Hematopoietic multipotent progenitor cell treated with erythropoietin and hydrocortisone succinate and interleukin-3 and kit ligand, for 17 days (in vitro differentiated cells): ENCODE results near the gene FCHSD2.
"Not testable (repeated sequence)": the region's sequence is repeated elsewhere in the genome, so short reads cannot be mapped to it uniquely, and the experiment has no call there.

ENCODE experiments used
- DNase-seq: peaks from one replicate; pipeline ENCODE4 v3.0.0-alpha.2; 2015; ENCODE audit warnings: low spot score

The FCHSD2 gene

DNA sequence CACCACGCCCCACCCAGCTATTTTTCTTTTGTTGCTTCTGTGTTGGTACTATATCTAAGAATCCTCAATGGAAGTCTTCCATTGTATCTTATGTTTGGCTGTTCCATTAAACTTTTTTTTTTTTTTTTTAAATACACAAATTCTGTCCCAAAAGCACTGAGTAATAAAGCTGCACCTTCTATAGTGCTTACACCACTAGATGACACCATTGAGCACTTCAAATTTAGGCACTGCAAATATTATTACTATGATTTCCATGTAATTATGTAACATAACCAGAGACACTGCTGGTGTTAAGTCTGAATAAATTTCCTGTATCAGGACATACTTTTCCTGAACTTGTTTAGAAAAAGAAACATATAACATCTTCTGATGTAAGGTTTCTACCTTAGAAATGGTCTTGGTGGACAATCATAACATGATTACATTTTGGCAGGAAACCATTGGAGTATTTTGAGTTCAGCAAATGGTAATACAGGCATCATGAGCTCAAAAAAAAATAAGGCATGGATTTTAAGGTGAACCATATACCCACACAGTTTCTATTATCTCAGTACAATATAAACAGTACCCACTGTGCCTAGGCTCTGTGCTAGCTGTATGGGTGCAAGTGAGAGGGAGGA is 217.4 kb downstream of the FCHSD2 start:
- DNase-seq = no peak

DNA sequence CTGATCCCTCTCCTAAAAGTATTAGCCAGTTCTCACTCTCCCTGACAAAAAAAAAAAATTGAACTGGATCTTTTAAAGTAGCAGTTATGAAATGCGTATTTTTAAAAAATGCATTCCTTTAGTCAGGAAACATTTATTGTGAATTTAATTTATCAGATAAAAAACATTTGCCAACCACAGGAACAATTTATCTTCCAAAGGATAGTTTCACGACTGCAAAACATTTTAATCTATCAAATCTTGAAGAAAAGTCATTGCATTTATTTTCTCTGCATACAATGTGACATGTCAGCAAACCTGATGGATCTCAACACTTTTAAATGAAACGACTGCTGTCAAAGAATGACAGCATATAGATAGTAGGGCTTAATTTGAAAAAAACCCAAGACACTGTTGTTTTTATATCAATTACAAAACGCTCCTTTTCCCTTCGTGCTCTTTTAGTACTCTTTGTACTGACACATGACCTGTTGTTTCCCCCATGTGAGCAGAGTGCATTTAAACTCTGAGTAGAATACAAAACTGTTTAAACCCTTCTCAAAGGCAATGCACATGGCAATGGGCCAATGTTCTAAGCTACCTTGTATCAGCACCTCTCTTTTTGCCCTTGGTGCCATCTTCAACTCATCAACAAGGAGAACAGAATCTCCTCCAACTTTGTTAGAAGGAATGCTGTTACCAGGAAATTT is 220.9 kb downstream of the FCHSD2 start:
- DNase-seq = no peak

DNA sequence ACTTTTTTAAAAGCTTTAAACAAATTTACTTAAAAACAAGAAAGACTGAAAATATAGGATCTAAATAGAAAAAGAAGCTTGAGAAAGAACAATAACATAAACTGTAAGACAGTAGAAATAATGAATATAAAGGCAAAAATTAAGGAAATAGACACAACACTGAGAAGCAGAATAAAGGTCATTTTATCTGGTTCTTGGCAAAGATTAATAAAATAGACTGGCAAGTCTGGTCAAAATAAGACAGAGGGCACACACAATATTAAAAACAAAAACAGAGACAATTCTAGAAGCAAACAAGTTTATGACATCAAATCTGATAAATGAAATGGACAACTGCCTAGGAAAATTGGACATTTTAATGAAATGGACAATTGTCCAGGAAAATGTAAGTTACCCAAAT is 222.1 kb downstream of the FCHSD2 start:
- DNase-seq = no peak

DNA sequence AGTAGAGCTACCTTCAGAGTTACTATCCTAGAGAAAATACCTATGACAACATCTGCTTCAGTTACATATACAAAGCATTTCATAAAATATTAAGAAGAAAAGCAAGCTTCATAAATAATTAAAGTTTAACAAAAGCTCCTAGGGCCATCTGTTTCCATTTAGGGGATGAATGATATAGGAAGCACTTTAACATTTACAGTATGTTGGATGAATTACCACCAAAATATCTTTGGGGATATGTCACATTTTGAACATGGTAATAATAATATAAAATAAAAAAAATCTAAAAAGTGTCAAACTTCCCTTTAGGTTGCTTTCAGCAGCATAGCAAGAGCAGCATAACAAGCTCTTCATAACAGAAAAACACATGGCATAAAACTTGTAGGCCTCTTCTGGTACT is 223.3 kb downstream of the FCHSD2 start:
- no peak for DNase-seq

DNA sequence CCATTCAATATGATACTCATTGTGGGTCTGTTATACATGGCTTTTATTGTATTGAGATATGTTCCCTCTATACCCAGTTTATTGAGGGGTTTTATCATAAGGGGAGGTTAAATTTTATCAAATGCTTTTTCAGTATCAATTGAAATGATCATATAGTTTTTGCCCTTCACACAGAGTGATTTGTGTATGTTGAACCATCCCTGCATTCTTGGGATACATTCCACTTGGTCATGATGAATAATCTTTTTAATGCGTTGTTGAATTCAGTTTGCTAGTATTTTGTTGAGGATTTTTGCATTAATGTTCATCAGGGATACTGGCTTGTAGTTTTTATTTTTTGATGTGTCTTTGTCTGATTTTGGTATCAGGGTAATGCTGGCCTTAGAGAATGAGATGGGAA is 229.9 kb downstream of the FCHSD2 start:
- no peak for DNase-seq

DNA sequence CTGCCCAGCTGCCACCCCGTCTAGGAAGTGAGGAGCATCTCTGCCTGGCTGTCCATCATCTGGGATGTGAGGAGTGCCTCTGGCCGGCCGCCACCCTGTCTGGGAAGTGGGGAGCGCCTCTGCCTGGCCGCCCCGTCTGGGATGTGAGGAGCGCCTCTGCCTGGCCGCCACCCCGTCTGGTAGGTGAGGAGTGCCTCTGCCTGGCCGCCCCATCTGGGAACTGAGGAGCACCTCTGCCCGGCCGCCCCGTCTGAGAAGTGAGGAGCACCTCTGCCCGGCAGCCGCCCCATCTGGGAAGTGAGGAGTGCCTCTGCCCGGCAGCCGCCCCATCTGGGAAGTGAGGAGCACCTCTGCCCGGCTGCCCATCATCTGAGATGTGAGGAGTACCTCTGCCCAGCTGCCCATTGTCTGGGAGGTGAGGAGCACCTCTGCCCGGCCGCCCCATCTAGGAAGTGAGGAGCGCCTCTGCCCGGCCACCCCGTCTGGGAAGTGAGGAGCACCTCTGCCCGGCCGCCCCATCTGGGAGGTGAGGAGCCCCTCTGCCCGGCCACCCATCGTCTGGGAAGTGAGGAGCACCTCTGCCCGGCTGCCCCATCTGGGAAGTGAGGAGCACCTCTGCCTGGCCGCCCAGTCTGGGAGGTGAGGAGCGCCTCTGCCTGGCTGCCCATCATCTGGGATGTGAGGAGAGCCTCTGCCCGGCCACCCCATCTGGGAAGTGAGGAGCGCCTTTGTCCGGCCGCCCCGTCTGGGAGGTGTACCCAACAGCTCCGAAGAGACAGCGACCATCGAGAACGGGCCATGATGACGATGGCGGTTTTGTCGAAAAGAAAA is 232.3 kb downstream of the FCHSD2 start:
- DNase-seq = not testable (repeated sequence)

DNA sequence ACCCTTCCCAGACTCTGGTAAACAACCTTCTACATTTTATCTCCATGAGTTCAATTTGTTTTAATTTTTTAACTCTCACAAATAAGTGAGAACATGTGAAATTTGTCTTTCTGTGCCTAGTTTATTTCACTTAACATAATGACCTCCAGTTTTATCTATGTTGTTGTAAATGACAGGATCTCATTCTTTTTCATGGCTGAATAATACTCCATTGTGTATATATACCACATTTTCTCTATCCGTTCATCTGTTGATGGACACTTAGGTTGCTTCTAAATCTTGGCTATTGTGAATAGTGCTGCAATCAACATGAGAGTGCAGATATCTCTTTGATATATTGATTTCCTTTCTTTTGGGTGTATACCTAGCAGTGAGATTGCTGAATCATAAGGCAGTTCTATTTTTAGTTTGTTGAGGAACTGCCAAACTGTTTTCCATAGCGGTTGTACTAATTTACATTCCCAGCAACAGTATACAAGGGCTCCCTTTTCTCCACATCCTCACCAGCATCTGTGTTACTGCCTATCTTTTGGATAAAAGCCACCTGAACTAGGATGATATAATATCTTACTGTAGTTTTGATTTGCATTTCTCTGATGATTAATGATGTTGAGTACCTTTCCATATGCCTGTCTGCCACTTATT is 234.0 kb downstream of the FCHSD2 start:
- no peak for DNase-seq

DNA sequence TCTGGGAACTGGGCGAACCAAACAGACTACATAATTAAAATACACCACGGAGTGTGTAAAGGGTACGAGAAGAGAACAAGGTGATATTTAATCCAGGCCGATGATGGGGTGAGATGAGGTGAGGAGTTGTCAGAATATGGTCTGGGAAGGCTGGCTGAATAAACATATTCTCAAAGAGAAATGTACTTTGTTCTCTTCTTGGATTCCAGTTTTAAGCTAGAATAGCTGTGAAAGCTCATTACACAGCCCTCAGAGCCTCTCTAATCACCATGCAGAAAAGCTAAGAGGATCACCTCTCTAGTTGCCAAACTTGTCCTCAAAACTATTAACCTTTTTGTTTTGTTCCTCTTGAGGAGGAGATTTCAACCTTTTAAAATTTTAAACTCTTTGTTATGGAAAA is 238.1 kb downstream of the FCHSD2 start:
- DNase-seq = no peak

- no peak for DNase-seq
These were observed 240.7 kb downstream of the FCHSD2 start for GRCh38 chr11:72901374-72901773.

DNA sequence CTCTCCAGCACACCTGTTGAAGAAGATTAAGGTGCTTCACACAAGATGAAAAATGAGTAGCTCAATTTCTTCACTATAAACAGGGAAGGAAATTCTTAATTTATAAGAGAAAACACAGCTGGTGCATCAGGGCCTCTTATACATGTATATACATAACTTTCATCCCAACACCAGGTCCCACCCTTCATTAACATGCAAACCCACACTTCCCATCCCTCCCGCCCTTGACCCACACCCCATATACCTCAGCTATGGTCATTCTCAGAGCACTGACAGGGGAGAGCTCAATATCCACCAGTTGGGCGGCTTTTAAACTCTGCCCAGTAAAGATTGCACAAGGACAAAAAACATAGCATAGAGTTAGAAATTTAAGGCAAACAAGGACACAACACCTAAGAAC is 242.1 kb downstream of the FCHSD2 start:
- DNase-seq = no peak

GRCh38 chr11:72899238-72899637 is 242.9 kb downstream of the FCHSD2 start:
- DNase-seq = no peak

DNA sequence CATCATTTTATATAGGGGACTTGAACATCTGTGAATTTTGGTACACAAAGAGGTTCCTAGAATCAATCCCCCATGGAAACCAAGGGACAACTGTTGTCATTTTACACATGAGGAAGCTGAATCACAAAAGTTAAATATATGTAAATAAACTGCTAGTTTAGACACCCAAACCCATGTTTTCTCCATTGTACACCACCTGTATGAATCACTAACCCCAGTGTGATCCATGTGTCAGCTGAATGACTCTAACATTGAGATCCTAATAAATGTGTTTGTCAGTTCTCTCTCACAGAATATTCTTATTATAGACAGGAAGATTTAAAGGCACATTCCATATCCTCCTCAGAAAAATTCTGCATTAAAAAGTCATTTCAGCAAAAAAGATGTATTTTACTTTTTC is 244.6 kb downstream of the FCHSD2 start:
- no peak for DNase-seq

GRCh38 chr11:72896431-72896830 is 245.7 kb downstream of the FCHSD2 start:
- DNase-seq = no peak

GRCh38 chr11:72890881-72891280 is 251.2 kb downstream of the FCHSD2 start:
- DNase-seq = no peak

- no peak for DNase-seq
These were observed 255.5 kb downstream of the FCHSD2 start for GRCh38 chr11:72886619-72887018.

DNA sequence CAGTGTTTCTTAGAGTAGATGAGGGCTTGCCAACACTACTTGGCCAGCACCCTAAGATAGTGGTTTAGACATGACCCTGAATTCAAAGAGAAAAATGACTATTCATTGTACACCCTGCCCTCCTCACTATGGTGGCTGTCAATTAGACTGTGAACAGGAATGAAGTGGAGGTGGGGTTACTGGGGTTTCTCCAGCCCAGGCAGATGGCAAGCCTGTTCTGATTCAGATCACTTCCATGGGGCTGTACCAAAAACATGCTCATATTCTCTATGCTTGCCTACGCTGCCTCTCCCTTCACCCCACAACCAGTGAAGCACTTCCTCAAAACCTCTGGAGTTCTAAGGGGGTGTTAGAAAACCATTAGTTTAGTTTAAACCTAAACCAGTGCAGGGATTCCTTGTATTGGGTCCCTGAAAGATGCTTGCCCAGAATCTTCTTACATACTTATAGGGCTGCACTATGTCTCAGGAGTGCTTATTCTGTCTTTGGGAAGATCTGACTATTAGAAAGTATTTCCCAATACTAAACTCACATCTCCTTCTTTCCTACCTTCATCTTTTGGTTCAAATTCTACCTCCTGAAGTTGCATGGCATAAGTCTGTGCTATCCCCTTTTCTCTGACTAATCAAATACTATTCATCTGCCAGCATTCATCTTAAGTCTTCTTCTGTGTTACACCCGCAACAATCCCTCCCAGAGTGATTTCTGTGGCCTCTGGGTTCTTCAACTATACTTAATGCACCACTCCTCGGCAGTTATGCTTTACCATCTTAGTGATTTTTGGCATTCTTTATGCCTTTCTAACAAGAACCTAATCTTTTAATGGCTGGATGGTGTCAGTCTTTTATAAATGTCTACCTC is 256.1 kb downstream of the FCHSD2 start:
- no peak for DNase-seq

DNA sequence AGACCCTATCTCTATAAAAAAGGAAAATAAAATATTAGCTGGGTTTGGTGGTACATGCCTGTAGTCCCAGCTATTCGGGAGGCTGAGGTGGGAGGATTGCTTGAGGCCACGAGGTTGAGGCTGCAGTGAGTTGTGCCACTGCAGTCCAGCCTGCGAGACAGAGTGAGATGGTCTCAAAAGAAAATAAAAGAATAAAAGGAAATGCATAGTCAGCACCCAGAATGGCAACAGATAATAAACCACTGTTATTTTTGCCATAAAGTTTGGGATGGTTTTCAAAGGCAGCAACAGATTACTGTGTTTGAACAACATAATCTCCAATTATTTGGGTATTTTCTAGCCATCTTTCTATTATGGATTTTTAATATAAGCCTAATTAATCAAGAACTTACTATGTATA is 266.0 kb downstream of the FCHSD2 start:
- no peak for DNase-seq

DNA sequence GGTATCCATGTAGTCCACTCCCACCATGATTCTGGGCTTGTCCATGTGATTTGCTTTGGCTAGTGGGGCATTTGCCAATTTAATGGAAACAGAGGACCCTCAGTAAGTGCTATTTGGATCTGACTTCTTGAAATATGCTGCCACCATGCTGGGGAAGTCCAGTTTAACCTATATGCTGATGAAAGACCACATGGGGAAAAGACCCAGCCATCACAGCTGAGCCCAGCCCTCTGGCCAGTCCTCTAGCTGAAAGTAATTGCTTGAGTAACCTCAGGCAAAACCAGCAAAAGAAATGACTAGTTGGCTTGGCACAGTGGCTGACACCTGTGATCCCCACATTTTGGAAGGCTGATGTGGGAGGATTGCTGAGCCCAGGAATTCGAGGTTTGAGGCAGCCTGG is 266.4 kb downstream of the FCHSD2 start:
- no peak for DNase-seq

DNA sequence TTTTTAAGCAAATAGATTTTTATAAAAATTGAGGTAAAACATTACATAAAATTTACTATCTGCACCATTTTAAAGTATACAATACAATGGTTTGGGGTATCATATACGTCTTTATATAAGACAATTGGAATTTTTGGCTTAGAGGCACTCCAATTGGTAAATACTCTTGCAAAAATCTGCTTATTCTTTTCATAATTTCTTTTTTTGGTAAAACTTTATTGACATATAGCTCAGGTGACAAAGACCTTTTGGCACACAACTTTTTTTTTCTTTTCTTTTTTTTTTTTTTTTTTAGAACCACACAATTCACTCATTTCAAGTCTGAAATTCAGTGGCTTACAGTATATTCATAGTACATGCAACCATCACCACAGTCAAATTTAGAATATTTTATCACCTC is 270.1 kb downstream of the FCHSD2 start:
- DNase-seq = no peak

DNA sequence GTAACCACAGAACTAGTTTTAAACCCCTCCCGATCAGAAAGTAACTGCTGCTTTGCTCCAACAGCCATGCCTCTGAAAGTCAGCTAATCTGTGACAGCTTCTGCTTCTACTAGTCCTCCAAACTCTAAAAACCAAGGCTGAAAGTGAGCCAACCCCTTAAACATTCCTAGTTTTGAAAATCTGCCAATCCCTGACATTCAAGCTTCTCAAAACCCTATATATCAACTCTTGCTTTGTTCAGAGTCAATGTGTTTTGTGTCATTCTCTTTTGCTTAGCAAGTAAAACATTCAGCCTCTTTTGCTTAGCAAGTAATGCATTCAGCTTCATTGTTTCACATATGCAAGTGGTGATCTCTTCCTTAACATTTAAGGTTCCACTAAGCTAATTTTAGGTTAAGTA is 271.0 kb downstream of the FCHSD2 start:
- DNase-seq = no peak

- no peak for DNase-seq
These were observed 272.3 kb downstream of the FCHSD2 start for GRCh38 chr11:72869831-72870230.

DNA sequence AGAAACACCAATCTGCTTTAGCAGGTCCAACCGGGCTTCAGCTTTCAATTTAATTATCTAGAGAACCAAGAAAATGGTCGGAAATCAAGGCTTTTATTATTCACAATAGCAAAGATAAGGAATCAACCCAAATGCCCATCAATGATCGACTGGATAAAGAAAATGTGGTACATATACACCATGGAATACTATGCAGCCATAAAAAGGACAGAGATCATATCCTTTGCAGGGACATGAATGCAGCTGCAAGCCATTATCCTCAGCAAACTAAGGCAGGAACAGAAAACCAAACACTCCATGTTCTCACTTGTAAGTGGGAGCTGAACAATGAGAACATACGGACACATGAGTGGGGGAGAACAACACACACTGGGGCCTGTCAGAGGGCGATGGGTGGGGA is 274.1 kb downstream of the FCHSD2 start:
- DNase-seq = no peak
